GM12873 (cell line): ENCODE data around the gene PRKG1.

Source experiments
- TF ChIP-seq, protein P1 (sequence below): IDR thresholded peaks from 2 replicates; pipeline ENCODE4 v1.5.1; 2012; ENCODE audit warnings: low read depth, mild to moderate bottlenecking, moderate library complexity, low read length, control low read depth; ENCODE audit not compliant: insufficient read depth; ENCODE audit errors: missing control alignments

The PRKG1 gene

DNA sequence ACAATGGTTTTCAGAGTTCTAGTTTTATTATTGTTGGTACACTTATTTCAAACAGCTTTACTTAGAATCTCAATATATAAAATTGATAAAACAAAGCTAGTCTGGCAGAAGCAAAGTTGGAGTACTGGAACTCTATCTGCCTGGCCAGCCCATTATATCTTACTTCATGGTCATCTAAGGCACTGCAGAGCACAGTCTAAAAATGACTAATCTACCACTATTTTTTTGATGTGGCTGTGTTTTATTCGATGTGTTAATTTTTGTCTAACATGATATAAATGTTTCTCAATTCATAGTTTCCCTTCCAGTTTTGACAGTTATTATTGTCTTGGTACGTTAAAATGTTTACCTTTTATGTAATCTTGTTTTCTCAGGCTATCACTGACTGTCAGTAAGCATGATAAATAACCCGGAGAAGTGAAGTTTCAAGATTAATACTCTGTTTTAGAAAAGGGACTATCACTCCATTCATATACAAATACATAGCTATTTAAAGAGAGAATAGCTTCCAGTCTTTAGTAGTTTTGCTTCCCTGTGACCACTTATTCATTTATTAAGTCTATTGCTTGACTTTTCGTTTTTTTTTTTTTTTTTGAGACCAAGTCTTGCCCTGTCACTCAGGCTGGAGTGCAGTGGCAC, 685.7 kb downstream of the PRKG1 start:
- TF ChIP-seq, protein P1, sequence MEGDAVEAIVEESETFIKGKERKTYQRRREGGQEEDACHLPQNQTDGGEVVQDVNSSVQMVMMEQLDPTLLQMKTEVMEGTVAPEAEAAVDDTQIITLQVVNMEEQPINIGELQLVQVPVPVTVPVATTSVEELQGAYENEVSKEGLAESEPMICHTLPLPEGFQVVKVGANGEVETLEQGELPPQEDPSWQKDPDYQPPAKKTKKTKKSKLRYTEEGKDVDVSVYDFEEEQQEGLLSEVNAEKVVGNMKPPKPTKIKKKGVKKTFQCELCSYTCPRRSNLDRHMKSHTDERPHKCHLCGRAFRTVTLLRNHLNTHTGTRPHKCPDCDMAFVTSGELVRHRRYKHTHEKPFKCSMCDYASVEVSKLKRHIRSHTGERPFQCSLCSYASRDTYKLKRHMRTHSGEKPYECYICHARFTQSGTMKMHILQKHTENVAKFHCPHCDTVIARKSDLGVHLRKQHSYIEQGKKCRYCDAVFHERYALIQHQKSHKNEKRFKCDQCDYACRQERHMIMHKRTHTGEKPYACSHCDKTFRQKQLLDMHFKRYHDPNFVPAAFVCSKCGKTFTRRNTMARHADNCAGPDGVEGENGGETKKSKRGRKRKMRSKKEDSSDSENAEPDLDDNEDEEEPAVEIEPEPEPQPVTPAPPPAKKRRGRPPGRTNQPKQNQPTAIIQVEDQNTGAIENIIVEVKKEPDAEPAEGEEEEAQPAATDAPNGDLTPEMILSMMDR = no peak

DNA sequence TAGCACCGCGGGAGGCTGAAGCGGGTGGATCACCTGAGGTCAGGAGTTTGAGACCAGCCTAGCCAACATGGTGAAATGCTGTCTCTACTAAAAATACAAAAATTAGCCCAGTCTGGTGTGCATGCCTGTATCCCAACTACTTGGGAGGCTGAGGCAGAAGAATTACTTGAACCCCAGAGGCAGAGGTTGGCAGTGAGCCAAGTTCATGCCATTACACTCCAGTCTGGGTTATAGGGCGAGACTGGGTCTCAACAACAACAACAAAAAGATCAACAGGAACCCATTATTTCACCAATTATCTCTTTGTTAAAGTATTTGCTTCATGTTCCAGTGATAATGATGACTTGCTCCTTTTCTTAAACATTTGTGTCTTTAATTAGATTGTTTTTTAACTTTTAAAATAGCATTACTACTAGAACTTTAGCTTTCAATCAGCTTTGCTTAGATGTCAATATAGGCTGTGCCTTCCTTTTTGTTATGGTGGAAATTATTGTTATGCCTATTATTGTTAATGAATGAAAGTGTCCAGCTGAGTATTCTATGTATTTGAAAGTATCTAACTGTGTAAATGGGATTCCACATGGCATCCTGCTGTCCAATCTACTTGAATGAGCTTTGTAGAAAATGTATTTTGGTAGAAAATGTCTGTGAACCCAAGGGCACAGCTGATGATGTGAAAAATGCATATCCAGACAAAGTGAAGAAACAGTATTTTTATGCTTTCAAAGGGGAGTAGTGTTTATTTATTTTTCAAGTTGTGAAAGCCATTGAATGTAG, 686.8 kb downstream of the PRKG1 start:
- TF ChIP-seq, protein P1 = no peak

DNA sequence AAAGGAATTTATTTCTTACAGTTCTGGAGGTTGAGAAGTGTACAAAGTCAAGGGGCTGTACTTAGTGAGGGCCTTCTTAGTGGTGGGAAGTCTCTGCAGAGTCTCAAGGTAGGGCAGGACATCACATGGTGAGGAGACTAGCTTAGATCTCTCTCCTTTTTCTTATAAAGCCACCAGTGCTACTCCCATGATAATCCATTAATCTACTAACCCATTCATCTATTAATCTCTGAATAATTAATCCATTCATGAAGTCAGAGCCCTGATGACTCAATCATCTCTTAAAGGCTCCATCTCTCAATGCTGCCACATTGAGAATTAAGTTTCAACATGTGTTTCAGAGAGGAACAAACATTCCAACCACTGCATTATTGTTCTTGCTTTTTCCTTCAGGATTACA, 689.5 kb downstream of the PRKG1 start:
- TF ChIP-seq, protein P1 = no peak

DNA sequence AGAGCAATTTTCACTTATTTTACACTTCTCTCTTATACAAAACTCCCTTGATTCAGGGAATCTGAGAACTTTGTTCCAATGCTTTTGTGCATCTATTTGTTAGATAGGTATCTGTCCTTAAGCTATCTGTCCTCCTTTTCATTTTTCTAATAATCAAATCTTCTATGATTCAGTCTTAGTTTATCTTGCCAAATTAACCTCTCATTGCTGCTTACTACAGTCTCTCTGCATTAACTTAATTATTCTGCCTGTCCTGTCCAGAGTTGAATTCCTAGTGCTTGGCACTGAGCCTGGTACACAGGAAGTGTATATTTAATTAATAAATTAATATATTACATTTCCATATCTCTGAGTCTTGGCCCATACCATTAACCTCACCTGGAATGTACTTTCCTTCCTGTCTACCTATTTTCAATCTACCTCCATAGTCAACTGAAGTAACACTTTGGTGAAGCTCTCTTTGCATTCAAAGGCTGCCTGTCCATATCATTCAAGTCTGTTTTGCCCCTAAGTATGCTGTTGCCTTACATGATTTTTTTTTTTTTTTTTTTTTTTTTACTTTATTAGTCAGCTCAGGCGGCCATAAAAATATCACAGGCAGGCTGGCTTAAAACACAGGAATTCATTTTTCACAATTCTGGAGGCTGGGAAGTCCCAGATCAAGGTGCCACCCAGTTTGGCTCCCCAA, 691.1 kb downstream of the PRKG1 start:
- TF ChIP-seq, protein P1 = no peak

DNA sequence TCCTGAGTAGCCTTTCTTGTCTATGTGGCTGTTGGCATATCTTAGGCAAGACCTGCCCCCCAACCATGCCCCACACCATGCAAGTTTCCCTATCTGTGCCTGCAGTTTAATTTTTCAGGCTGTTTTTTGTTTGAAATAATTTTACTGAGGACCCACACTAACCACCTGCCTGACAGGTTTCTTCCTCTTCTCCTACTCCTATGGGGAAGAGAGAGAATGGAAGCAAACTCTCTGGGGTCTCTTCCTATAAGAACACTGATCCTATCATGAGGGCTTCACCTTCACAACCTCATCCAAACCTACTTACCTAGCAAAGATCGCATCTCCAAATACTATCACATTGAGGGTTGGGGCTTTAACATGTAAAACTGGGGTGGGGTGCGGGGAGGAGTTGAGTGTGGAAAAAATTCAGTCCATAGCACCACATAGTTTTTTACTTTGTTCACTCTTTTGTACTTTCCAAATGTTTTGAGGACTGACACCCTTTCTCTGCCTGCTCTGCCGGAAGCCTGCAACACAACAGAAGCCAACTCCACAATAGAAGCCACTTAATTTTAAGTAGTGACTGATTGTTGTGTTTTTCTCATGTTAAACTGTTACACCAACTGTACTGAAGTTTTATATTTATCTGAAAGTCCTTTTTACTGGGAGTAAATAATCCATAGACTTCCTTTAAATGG, 692.3 kb downstream of the PRKG1 start:
- TF ChIP-seq, protein P1 = no peak

DNA sequence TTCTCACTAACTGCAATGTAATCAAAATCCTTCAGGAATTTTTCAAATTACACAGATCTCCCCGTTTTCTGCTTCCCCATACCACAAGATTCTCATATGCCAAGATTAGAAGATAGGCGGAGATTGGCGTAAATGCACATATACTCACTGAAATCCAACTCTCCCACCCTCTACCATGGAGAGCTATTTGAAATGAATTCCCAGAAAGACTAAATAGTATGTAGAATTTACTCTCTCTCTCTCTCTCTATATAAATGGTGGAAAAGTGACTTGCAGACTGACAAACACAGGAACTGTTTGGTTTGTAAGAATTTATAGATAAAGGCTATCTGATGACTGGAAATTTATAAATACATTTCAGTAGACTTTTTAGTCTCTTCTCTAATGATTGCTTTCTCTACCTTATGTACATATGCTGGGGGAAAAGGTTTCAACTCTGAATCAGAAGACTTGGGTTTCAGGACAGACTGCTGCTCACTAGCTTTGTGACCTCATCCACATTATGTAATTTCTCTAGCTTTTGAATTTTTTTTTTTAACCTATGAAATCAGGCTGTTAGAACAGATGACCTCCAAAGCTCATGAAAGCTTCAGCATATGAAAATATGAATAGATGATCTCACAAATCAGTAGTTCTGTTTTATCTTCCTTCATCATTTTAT, 692.9 kb downstream of the PRKG1 start:
- TF ChIP-seq, protein P1 = no peak
